ENCODE data around the gene ABHD12.

ABHD12 gene

GRCh38 chr20:25351024-25351360 is 39.6 kb downstream of the ABHD12 start:
- H3K4me2 ChIP-seq (ENCODE audit: low read length) = no peak overlapping the region
- H3K79me2 ChIP-seq (ENCODE audit: control insufficient read depth, insufficient read depth, low read length) = peaks cover 13% of the 10 kb centered on the region
- no peaks in the 10 kb centered on the region for H3K27me3 ChIP-seq (ENCODE audit: insufficient read depth, low read length, poor library complexity)
- peaks cover 2% of the 10 kb centered on the region for H3K4me1 ChIP-seq (ENCODE audit: control insufficient read depth, low read depth, low read length)
- H3K23ac ChIP-seq (ENCODE audit: low read length) = no peak overlapping the region
- no peak overlapping the region for H2BK120ac ChIP-seq (ENCODE audit: low read depth, low read length)
- H3K36me3 ChIP-seq (ENCODE audit: control insufficient read depth, insufficient read depth, low read length) = no peaks in the 10 kb centered on the region
- no peak overlapping the region for H3K4me3 ChIP-seq (ENCODE audit: low read length)
- H3K27ac ChIP-seq (ENCODE audit: low read depth, low read length) = no peak overlapping the region
- H3K56ac ChIP-seq (ENCODE audit: low read length) = no peak overlapping the region
- H3K9ac ChIP-seq (ENCODE audit: low read length) = no peak overlapping the region
- no peak overlapping the region for H4K5ac ChIP-seq (ENCODE audit: low read length)
- H2AK5ac ChIP-seq (ENCODE audit: low read length) = no peak overlapping the region
- no peak overlapping the region for H2BK5ac ChIP-seq (ENCODE audit: low read length)
- no peak overlapping the region for H3K4ac ChIP-seq (ENCODE audit: low read depth, low read length)
- H2BK15ac ChIP-seq (replicated peaks; ENCODE audit: low read depth) = no peak overlapping the region
- no peak for DNase-seq
- no peak overlapping the region for H3K18ac ChIP-seq (ENCODE audit: low read length)
- H3K79me1 ChIP-seq (ENCODE audit: low read length) = peaks cover 11% of the 10 kb centered on the region
- no peak overlapping the region for H4K8ac ChIP-seq (ENCODE audit: low read depth, low read length)

DNA sequence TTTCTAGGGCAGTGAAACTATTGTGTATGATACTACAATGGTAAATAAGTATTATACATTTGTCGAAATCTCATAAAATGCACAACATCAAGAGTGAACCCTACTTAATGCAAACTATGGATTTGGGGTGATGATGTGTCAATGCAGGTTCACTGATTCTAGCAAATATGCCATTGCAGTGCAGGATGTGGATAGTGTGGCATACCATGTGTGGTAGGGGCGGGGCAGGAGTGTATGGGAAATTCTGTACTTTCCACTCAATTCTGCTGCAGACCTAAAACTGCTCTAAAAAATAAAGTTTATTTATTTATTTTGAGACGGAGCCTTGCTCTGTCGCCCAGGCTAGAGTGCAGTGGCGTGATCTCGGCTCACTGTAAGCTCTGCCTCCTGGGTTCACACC is 44.3 kb downstream of the ABHD12 start:
- whole genome bisulfite sequencing (ENCODE audit: extremely low coverage, insufficient coverage, low lambda C conversion rate) = no CpG with 5 or more reads among the region's 6 CpGs
- Histone ChIP-seq H3K4me3 (ENCODE audit: low read length) (no peak overlapping the region), H3K4me1 (ENCODE audit: control insufficient read depth, low read depth, low read length) (no peaks in the 10 kb centered on the region), H2BK120ac (ENCODE audit: low read depth, low read length) (no peak overlapping the region), H2BK15ac (replicated peaks; ENCODE audit: low read depth) (no peak overlapping the region), H3K23ac (ENCODE audit: low read length) (no peak overlapping the region), H3K27ac (ENCODE audit: low read depth, low read length) (no peak overlapping the region), H3K9ac (ENCODE audit: low read length) (no peak overlapping the region), H3K4me2 (ENCODE audit: low read length) (no peak overlapping the region), H2BK5ac (ENCODE audit: low read length) (no peak overlapping the region), H2AK5ac (ENCODE audit: low read length) (no peak overlapping the region), H3K79me1 (ENCODE audit: low read length) (peaks cover 15% of the 10 kb centered on the region), H3K27me3 (ENCODE audit: insufficient read depth, low read length, poor library complexity) (no peaks in the 10 kb centered on the region), H3K4ac (ENCODE audit: low read depth, low read length) (no peak overlapping the region), H3K18ac (ENCODE audit: low read length) (no peak overlapping the region), H3K79me2 (ENCODE audit: control insufficient read depth, insufficient read depth, low read length) (peaks cover 11% of the 10 kb centered on the region), H4K8ac (ENCODE audit: low read depth, low read length) (no peak overlapping the region), H4K5ac (ENCODE audit: low read length) (no peak overlapping the region), H3K36me3 (ENCODE audit: control insufficient read depth, insufficient read depth, low read length) (no peaks in the 10 kb centered on the region), H3K56ac (ENCODE audit: low read length) (no peak overlapping the region)
- no peak for DNase-seq

- Histone ChIP-seq H3K79me2 (ENCODE audit: control insufficient read depth, insufficient read depth, low read length) (peaks cover 12% of the 10 kb centered on the region), H3K4ac (ENCODE audit: low read depth, low read length) (no peak overlapping the region), H2BK15ac (replicated peaks; ENCODE audit: low read depth) (no peak overlapping the region), H3K56ac (ENCODE audit: low read length) (no peak overlapping the region), H4K5ac (ENCODE audit: low read length) (no peak overlapping the region), H3K4me1 (ENCODE audit: control insufficient read depth, low read depth, low read length) (no peaks in the 10 kb centered on the region), H3K18ac (ENCODE audit: low read length) (no peak overlapping the region), H3K4me3 (ENCODE audit: low read length) (no peak overlapping the region), H2AK5ac (ENCODE audit: low read length) (no peak overlapping the region), H3K23ac (ENCODE audit: low read length) (no peak overlapping the region), H4K8ac (ENCODE audit: low read depth, low read length) (no peak overlapping the region), H2BK5ac (ENCODE audit: low read length) (no peak overlapping the region), H3K27ac (ENCODE audit: low read depth, low read length) (no peak overlapping the region), H3K79me1 (ENCODE audit: low read length) (peaks cover 15% of the 10 kb centered on the region), H2BK120ac (ENCODE audit: low read depth, low read length) (no peak overlapping the region), H3K27me3 (ENCODE audit: insufficient read depth, low read length, poor library complexity) (no peaks in the 10 kb centered on the region), H3K9ac (ENCODE audit: low read length) (no peak overlapping the region), H3K36me3 (ENCODE audit: control insufficient read depth, insufficient read depth, low read length) (no peaks in the 10 kb centered on the region), H3K4me2 (ENCODE audit: low read length) (no peak overlapping the region)
- WGBS (ENCODE audit: extremely low coverage, insufficient coverage, low lambda C conversion rate) = no CpG with 5 or more reads among the region's 1 CpG
- DNase-seq = no peak
Measured at GRCh38 chr20:25345721-25346120, 44.9 kb downstream of the ABHD12 start.

DNA sequence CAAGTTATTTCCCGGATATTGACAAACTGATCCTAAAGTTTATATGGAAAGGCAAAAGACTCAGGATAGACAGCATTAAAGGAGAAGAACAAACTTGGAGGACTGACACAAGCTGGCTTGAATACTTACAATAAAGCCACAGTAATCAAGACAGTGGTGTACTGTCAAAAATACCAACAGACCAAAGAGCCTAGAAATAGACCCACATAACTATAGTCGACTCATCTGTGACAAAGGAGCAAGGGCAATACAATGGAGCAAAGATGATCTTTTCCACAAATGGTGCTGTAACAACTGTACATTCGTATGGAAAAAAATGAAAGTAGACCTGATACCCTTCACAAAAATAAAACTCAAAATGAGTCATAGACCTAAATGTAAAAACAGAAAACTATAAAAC is 46.0 kb downstream of the ABHD12 start:
- H3K4me2 ChIP-seq (ENCODE audit: low read length) = no peak overlapping the region
- H2AK5ac ChIP-seq (ENCODE audit: low read length) = no peak overlapping the region
- peaks cover 2% of the 10 kb centered on the region for H3K4me1 ChIP-seq (ENCODE audit: control insufficient read depth, low read depth, low read length)
- no peak overlapping the region for H3K4ac ChIP-seq (ENCODE audit: low read depth, low read length)
- H3K36me3 ChIP-seq (ENCODE audit: control insufficient read depth, insufficient read depth, low read length) = no peaks in the 10 kb centered on the region
- H3K9ac ChIP-seq (ENCODE audit: low read length) = no peak overlapping the region
- H2BK5ac ChIP-seq (ENCODE audit: low read length) = no peak overlapping the region
- peaks cover 14% of the 10 kb centered on the region for H3K79me2 ChIP-seq (ENCODE audit: control insufficient read depth, insufficient read depth, low read length)
- no peak overlapping the region for H2BK120ac ChIP-seq (ENCODE audit: low read depth, low read length)
- H3K4me3 ChIP-seq (ENCODE audit: low read length) = no peak overlapping the region
- no peaks in the 10 kb centered on the region for H3K27me3 ChIP-seq (ENCODE audit: insufficient read depth, low read length, poor library complexity)
- H4K8ac ChIP-seq (ENCODE audit: low read depth, low read length) = no peak overlapping the region
- no peak overlapping the region for H3K23ac ChIP-seq (ENCODE audit: low read length)
- no peak overlapping the region for H3K18ac ChIP-seq (ENCODE audit: low read length)
- H3K56ac ChIP-seq (ENCODE audit: low read length) = no peak overlapping the region
- H3K27ac ChIP-seq (ENCODE audit: low read depth, low read length) = no peak overlapping the region
- no peak for DNase-seq
- H3K79me1 ChIP-seq (ENCODE audit: low read length) = peaks cover 18% of the 10 kb centered on the region
- H2BK15ac ChIP-seq (replicated peaks; ENCODE audit: low read depth) = no peak overlapping the region
- WGBS (ENCODE audit: extremely low coverage, insufficient coverage, low lambda C conversion rate) = no CpG with 5 or more reads among the region's 3 CpGs
- H4K5ac ChIP-seq (ENCODE audit: low read length) = no peak overlapping the region

DNA sequence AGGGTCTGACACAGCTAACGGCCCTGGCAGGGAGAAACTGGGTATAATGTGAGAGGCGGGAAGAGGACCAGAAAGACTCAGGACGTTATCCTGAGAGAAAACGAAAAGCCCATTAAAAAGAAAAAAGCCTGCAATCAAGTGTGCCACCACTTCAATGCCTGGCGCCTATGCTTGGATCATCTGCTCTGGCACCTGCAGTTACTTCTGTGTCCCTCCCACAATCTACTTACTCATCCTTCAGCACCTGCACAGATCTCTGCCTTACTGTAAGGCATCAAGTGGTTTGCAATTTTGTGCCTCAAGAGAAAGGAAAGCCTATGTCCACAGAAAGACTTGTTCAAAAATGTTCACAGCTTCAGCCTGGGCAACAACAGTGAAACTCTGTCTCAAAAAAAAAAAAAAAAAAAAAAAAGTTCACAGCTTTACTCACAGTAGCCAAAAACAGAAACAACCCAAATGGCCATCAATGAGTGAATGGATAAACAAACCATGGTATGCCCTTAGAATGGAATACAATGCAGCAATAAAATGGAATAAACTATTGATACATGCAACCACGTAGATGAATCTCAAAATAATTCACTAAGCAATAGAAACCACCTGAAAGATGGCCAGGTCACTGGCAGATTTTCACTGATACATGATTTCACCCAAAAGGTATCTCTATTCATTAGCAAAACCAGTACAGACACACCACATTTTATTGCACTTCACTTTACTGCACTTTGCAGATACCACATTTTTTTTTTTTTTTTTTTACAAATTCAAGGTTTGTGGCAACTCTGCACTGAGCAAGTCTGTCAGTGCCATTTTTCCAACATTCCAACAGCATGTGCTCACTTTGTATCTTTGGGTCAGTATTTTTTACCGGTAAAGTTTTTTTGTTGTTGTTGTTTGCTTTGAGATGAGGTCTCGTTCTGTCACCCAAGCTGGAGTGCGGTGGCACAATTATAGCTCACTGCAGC is 48.6 kb downstream of the ABHD12 start:
- Histone ChIP-seq H3K79me2 (ENCODE audit: control insufficient read depth, insufficient read depth, low read length) (peaks cover 12% of the 10 kb centered on the region), H3K4ac (ENCODE audit: low read depth, low read length) (no peak overlapping the region), H3K4me1 (ENCODE audit: control insufficient read depth, low read depth, low read length) (peaks cover 2% of the 10 kb centered on the region), H3K27ac (ENCODE audit: low read depth, low read length) (no peak overlapping the region), H3K9ac (ENCODE audit: low read length) (no peak overlapping the region), H3K4me2 (ENCODE audit: low read length) (no peak overlapping the region), H2BK5ac (ENCODE audit: low read length) (no peak overlapping the region), H3K56ac (ENCODE audit: low read length) (no peak overlapping the region), H2AK5ac (ENCODE audit: low read length) (no peak overlapping the region), H4K5ac (ENCODE audit: low read length) (no peak overlapping the region), H3K4me3 (ENCODE audit: low read length) (no peak overlapping the region), H3K36me3 (ENCODE audit: control insufficient read depth, insufficient read depth, low read length) (no peaks in the 10 kb centered on the region), H3K27me3 (ENCODE audit: insufficient read depth, low read length, poor library complexity) (no peaks in the 10 kb centered on the region), H3K18ac (ENCODE audit: low read length) (no peak overlapping the region), H3K23ac (ENCODE audit: low read length) (no peak overlapping the region), H4K8ac (ENCODE audit: low read depth, low read length) (no peak overlapping the region), H2BK120ac (ENCODE audit: low read depth, low read length) (no peak overlapping the region), H3K79me1 (ENCODE audit: low read length) (peaks cover 20% of the 10 kb centered on the region), H2BK15ac (replicated peaks; ENCODE audit: low read depth) (no peak overlapping the region)
- DNase-seq = no peak
- no CpG with 5 or more reads among the region's 9 CpGs for WGBS (ENCODE audit: extremely low coverage, insufficient coverage, low lambda C conversion rate)

- H3K27ac ChIP-seq (ENCODE audit: low read depth, low read length) = no peak overlapping the region
- no peak overlapping the region for H4K8ac ChIP-seq (ENCODE audit: low read depth, low read length)
- no peak overlapping the region for H4K5ac ChIP-seq (ENCODE audit: low read length)
- H2BK5ac ChIP-seq (ENCODE audit: low read length) = no peak overlapping the region
- no peak overlapping the region for H3K18ac ChIP-seq (ENCODE audit: low read length)
- no peak overlapping the region for H3K56ac ChIP-seq (ENCODE audit: low read length)
- DNase-seq = no peak
- H3K4ac ChIP-seq (ENCODE audit: low read depth, low read length) = no peak overlapping the region
- H2AK5ac ChIP-seq (ENCODE audit: low read length) = no peak overlapping the region
- WGBS (ENCODE audit: extremely low coverage, insufficient coverage, low lambda C conversion rate) = no CpG with 5 or more reads among the region's 1 CpG
- H3K4me1 ChIP-seq (ENCODE audit: control insufficient read depth, low read depth, low read length) = peaks cover 2% of the 10 kb centered on the region
- H3K9ac ChIP-seq (ENCODE audit: low read length) = no peak overlapping the region
- H3K79me1 ChIP-seq (ENCODE audit: low read length) = peaks cover 17% of the 10 kb centered on the region
- H3K27me3 ChIP-seq (ENCODE audit: insufficient read depth, low read length, poor library complexity) = no peaks in the 10 kb centered on the region
- no peak overlapping the region for H3K4me3 ChIP-seq (ENCODE audit: low read length)
- H2BK120ac ChIP-seq (ENCODE audit: low read depth, low read length) = no peak overlapping the region
- no peak overlapping the region for H3K4me2 ChIP-seq (ENCODE audit: low read length)
- no peak overlapping the region for H2BK15ac ChIP-seq (replicated peaks; ENCODE audit: low read depth)
- peaks cover 10% of the 10 kb centered on the region for H3K79me2 ChIP-seq (ENCODE audit: control insufficient read depth, insufficient read depth, low read length)
- no peak overlapping the region for H3K23ac ChIP-seq (ENCODE audit: low read length)
- no peaks in the 10 kb centered on the region for H3K36me3 ChIP-seq (ENCODE audit: control insufficient read depth, insufficient read depth, low read length)
Measured at GRCh38 chr20:25340380-25340779, 50.3 kb downstream of the ABHD12 start.
